Cerebellar cortex (tissue), 1 donor: ENCODE results near the gene DEFB114.

ENCODE experiments used
- DNase-seq: peaks from one replicate; pipeline ENCODE4 v3.0.0-alpha.2; 2015; ENCODE audit warnings: low spot score

DEFB114 gene

GRCh38 chr6:49935387-49935786 is 28.6 kb downstream of the DEFB114 start:
- DNase-seq: no peak

- DNase-seq: no peak
Observed at GRCh38 chr6:49934770-49935169, 29.2 kb downstream of the DEFB114 start.

GRCh38 chr6:49933526-49933925 is 30.4 kb downstream of the DEFB114 start:
- no peak for DNase-seq

GRCh38 chr6:49929340-49929739 is 34.6 kb downstream of the DEFB114 start:
- no peak for DNase-seq

- DNase-seq: no peak
Observed at GRCh38 chr6:49923826-49924225, 40.1 kb downstream of the DEFB114 start.

- no peak for DNase-seq
Observed at GRCh38 chr6:49919935-49920644, 43.9 kb downstream of the DEFB114 start.

- DNase-seq: no peak
Observed at GRCh38 chr6:49919261-49919660, 44.7 kb downstream of the DEFB114 start.

- DNase-seq: no peak
Observed at GRCh38 chr6:49918787-49919186, 45.2 kb downstream of the DEFB114 start.

- peak; percentile 81 for DNase-seq
Observed at GRCh38 chr6:49915035-49915434, 48.9 kb downstream of the DEFB114 start.

GRCh38 chr6:49913636-49914375 is 50.2 kb downstream of the DEFB114 start:
- no peak for DNase-seq

GRCh38 chr6:49912196-49912595 is 51.8 kb downstream of the DEFB114 start:
- no peak for DNase-seq

- DNase-seq: no peak
Observed at GRCh38 chr6:49911252-49911651, 52.7 kb downstream of the DEFB114 start.
